HG02623 (cell line): ENCODE measurements around the gene BMPER.

Experiments
- ATAC-seq: cut with Tn5 transposase; IDR thresholded peaks from one replicate; pipeline ENCODE4 v1.9.1; 2021; ENCODE audit warnings: moderate library complexity; ENCODE audit not compliant: unreplicated experiment

The BMPER gene

GRCh38 chr7:33964417-33965182 lies 59.3 kb downstream of the BMPER start:
- no peak for ATAC-seq

GRCh38 chr7:33965183-33965744 lies 59.9 kb downstream of the BMPER start:
- ATAC-seq = no peak

- no peak for ATAC-seq
These were observed 63.3 kb downstream of the BMPER start for GRCh38 chr7:33968591-33968990.

GRCh38 chr7:33970536-33970935 lies 65.2 kb downstream of the BMPER start:
- ATAC-seq = no peak

- ATAC-seq = no peak
These were observed 65.8 kb downstream of the BMPER start for GRCh38 chr7:33971106-33971505.

- ATAC-seq = no peak
These were observed 68.1 kb downstream of the BMPER start for GRCh38 chr7:33973231-33974015.

- ATAC-seq = no peak
These were observed 74.0 kb downstream of the BMPER start for GRCh38 chr7:33979300-33979806.

- ATAC-seq = no peak
These were observed 74.5 kb downstream of the BMPER start for GRCh38 chr7:33979807-33980355.

- ATAC-seq = no peak
These were observed 75.9 kb downstream of the BMPER start for GRCh38 chr7:33981226-33981625.

- no peak for ATAC-seq
These were observed 76.5 kb downstream of the BMPER start for GRCh38 chr7:33981671-33982424.

GRCh38 chr7:33982425-33982786 lies 77.1 kb downstream of the BMPER start:
- no peak for ATAC-seq

GRCh38 chr7:33986451-33986850 lies 81.1 kb downstream of the BMPER start:
- ATAC-seq = no peak

- no peak for ATAC-seq
These were observed 81.9 kb downstream of the BMPER start for GRCh38 chr7:33986951-33987947.

GRCh38 chr7:33996899-33997298 lies 91.6 kb downstream of the BMPER start:
- no peak for ATAC-seq

- no peak for ATAC-seq
These were observed 93.1 kb downstream of the BMPER start for GRCh38 chr7:33998476-33998875.

GRCh38 chr7:34011017-34011695 lies 105.8 kb downstream of the BMPER start:
- ATAC-seq = no peak

- ATAC-seq = no peak
These were observed 106.4 kb downstream of the BMPER start for GRCh38 chr7:34011696-34012095.

GRCh38 chr7:34013421-34013820 lies 108.1 kb downstream of the BMPER start:
- ATAC-seq = no peak

- no peak for ATAC-seq
These were observed 110.3 kb downstream of the BMPER start for GRCh38 chr7:34015651-34016050.
